Stimulated activated CD8-positive, alpha-beta memory T cell treated with anti-CD3 and anti-CD28 coated beads, Interleukin-4, amount 100 ng/mL, for 1 hour (primary cell): ENCODE results near the gene FGF1.

Experiments used
- DNase-seq, 2 donors: peaks; one replicate each; pipeline ENCODE4 v3.0.0-alpha.2; 2020; ENCODE audit warnings: low read depth in 2 of 2, low spot score in 1 of 2

FGF1 gene

GRCh38 chr5:142614054-142614453 is 71.8 kb downstream of the FGF1 start:
- no peak for DNase-seq

GRCh38 chr5:142613271-142613671 is 72.6 kb downstream of the FGF1 start:
- DNase-seq = no peak

GRCh38 chr5:142612494-142613270 is 73.2 kb downstream of the FGF1 start:
- DNase-seq = no peak

GRCh38 chr5:142611154-142611553 is 74.7 kb downstream of the FGF1 start:
- peak; percentile 29 to 31 for DNase-seq

- DNase-seq = no peak
Measured at GRCh38 chr5:142610176-142611001, 75.5 kb downstream of the FGF1 start.

GRCh38 chr5:142609142-142609541 is 76.7 kb downstream of the FGF1 start:
- no peak for DNase-seq

GRCh38 chr5:142608081-142608480 is 77.8 kb downstream of the FGF1 start:
- DNase-seq = no peak

- no peak for DNase-seq
Measured at GRCh38 chr5:142605611-142606010, 80.3 kb downstream of the FGF1 start.

GRCh38 chr5:142602720-142603245 is 83.1 kb downstream of the FGF1 start:
- DNase-seq = no peak

- DNase-seq = no peak
Measured at GRCh38 chr5:142601432-142601831, 84.5 kb downstream of the FGF1 start.

- DNase-seq = no peak
Measured at GRCh38 chr5:142600611-142601358, 85.1 kb downstream of the FGF1 start.

GRCh38 chr5:142600092-142600491 is 85.8 kb downstream of the FGF1 start:
- no peak for DNase-seq

- DNase-seq = no peak
Measured at GRCh38 chr5:142598338-142598700, 87.6 kb downstream of the FGF1 start.

GRCh38 chr5:142597546-142598337 is 88.1 kb downstream of the FGF1 start:
- no peak for DNase-seq

GRCh38 chr5:142597025-142597424 is 88.9 kb downstream of the FGF1 start:
- no peak for DNase-seq

GRCh38 chr5:142592365-142592764 is 93.5 kb downstream of the FGF1 start:
- no peak for DNase-seq

GRCh38 chr5:142590451-142591231 is 95.2 kb downstream of the FGF1 start:
- no peak for DNase-seq

- DNase-seq = no peak
Measured at GRCh38 chr5:142589720-142590119, 96.2 kb downstream of the FGF1 start.

- DNase-seq = no peak
Measured at GRCh38 chr5:142587354-142587965, 98.4 kb downstream of the FGF1 start.
